G401 (cell line): ENCODE results near the gene ATRNL1. TPM values are rescaled to one million over a fixed set of nuclear protein-coding genes. Genes with fewer than 3 reads are reported as not detected.
"Not testable (repeated sequence)": the region's sequence is repeated elsewhere in the genome, so short reads cannot be mapped to it uniquely, and the experiment has no call there.

ENCODE experiments used
- DNase-seq: peaks from one replicate; pipeline ENCODE4 v3.0.0-alpha.2; 2015; ENCODE audit warnings: low spot score
- in situ Hi-C: cut with HindIII; loops from 2 replicates; pipeline ENCODE4 v1.10.0; 2016; ENCODE audit warnings: low sequenced_read_pairs, mixed read lengths
- total RNA-seq: library from RNA; depleted of rRNA; stranded (reverse); fragments of >200 nt; shearing (Covaris generic); gene quantifications from 2 replicates; pipeline ENCODE4 v1.2.3, GENCODE V29; 2014

ATRNL1 gene
- total RNA-seq, 1 experiment from 2014 or later, result 0.44 TPM

GRCh38 chr10:115790220-115790619 is 697.1 kb downstream of the ATRNL1 start:
- in situ Hi-C loops, result no loop called here
- no peak for DNase-seq

- in situ Hi-C loops, result no loop called here
- DNase-seq, result no peak
Measured at GRCh38 chr10:115795964-115796363, 702.8 kb downstream of the ATRNL1 start.

- in situ Hi-C loops, result no loop called here
- DNase-seq, result no peak
Measured at GRCh38 chr10:115801457-115801856, 708.3 kb downstream of the ATRNL1 start.

DNA sequence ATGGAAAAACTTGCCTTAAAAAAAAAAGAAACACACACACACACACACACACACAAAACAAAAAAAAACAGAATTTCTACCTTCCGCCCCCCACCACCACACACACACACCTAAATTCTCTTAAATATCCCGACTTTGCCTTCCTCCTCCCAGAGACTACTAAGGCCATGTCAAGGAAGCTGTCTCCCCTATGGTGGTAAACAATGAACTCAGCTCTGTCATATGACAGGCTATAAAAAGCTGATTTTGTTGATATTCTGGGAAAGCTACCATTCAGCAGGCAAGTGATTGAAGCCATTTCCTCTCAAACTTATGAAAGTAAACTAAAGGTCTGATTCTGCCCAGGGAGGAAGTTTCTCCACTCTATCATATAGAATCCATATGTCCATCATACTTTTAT is 708.8 kb downstream of the ATRNL1 start:
- DNase-seq, result no peak
- in situ Hi-C loops, result no loop called here

- DNase-seq, result no peak
- in situ Hi-C loops, result no loop called here
Measured at GRCh38 chr10:115802911-115803310, 709.7 kb downstream of the ATRNL1 start.

DNA sequence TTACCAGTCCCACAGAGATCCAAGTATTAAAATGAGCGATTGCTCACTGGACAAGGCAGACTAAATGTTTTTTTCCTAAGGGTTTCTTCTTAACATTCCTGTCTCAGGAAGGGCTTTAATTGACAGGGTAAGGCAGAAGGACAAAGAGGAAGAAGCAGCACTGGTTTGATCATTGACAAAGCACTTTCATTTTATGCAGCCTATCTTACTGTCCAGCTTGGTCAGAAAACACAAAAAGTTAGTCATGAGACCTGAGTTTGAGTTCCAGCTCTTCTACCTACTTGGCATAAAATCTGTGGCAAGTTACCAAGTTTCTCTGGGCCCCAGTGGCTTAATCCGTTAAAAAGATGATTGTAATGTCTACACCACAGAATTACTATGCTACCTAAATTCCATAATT is 721.4 kb downstream of the ATRNL1 start:
- DNase-seq, result no peak
- in situ Hi-C loops, result no loop called here

DNA sequence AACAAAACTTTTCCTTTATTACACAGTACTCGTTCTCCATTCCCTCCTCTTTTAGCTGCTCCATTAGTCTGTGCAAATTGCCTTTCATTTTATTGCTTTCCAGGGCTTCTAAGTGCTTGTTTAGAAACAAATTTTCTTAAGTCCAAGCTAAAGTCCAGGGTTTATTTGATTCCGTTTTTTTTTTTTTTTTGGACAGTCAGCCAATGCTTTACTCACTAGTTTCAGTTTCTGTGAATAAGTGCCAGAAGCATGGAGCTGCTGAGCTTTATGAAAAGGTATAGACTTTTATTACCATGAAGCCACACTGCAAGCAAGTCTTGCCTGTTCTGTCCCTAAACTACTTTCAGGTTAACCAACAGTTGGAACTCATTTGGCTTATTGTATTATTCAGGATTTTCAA is 724.8 kb downstream of the ATRNL1 start:
- no peak for DNase-seq
- in situ Hi-C loops, result no loop called here

GRCh38 chr10:115826396-115826795 is 733.2 kb downstream of the ATRNL1 start:
- no peak for DNase-seq
- in situ Hi-C loops, result no loop called here

DNA sequence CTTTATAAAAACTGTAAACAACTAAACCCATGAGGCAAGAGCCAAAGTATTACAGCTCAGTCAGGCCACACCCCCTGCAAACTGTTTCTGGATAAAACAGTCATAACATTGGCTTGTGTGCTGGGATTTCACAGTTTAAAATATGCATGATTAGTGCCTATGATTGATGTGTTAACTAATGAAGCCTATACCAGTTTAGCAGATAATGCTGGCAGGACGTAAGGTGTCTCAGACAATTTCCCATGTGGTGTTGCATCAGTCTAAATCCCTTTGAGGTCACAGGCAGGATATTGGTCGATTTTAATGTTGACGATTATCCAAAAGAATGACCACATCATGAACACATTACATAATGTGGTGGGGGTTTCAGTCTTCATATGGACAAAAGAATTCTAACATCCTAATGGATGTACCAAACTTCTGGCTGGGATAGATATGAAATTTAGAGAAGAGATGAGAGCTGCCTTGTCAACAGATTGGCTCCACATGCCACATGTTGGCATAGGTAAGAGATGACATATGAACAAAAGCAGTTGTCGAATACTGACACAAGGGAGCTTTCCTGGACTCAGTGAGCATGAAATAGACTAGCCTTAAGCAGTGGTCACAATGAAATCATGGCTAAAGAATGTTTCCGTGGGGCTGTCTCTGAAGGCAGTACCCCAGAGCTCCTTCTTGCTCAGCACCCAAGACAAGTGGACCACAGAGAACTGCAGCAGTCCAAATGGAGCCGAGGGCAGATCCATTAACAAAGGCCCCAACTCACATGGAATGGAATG is 734.3 kb downstream of the ATRNL1 start:
- in situ Hi-C loops, result no loop called here
- no peak for DNase-seq

GRCh38 chr10:115828182-115828581 is 735.0 kb downstream of the ATRNL1 start:
- DNase-seq, in situ Hi-C loops: not testable (repeated sequence)

GRCh38 chr10:115829521-115830205 is 736.5 kb downstream of the ATRNL1 start:
- in situ Hi-C loops, result no loop called here
- peak; percentile 9 for DNase-seq

DNA sequence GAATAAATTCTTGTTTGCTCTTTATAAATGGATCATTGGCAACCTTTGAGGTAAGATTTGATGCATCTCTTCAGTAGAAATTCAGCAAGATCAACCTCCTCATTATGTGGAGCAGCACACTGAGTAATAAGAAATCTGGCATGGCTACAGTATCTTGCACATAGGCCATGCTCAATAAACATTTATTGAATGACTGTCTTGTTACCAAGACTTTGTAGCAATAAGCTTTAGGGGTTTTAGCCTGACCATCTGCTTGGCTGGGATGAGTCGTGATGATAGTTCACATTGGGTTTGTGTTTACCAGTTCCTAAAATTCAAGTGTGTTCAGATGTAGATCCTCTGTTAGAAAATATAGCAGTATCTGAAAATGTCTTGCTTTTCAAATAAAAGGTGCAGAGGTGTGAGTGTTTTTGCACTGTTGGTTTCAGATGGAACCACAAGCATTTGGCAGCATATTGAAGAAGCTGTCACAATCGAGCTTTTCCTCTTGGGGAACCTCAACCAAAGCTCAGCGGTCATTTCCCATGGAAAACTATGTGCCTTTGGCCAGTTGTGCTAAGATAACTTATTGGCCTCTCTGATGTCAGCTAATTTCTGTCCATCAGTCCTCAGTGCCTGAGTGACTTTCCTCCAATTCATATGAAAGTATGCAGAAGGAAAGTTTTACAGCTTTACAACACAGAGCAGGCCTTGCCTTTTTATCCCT is 737.3 kb downstream of the ATRNL1 start:
- in situ Hi-C loops, result no loop called here
- no peak for DNase-seq

DNA sequence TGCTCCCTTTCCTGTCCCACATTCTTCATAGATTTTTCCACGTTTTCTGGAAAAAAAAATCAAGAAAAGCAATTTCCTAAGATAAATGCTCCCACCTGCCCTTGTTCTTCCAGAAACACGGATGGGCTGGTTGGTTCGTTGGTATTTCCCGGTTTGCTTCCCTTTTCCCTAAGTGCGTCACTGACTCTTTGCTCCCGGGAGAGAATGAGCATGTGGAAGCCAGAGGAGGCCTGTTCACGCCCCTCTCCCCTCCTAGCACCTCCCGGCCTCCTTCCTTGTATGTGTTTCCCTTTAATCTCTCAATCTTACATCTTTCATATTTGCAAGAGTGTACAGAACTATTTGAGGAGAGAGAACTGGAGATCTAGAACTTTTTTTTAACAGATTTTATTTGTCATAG is 737.9 kb downstream of the ATRNL1 start:
- in situ Hi-C loops, result no loop called here
- no peak for DNase-seq

- DNase-seq, result no peak
- in situ Hi-C loops, result no loop called here
Measured at GRCh38 chr10:115833119-115833518, 740.0 kb downstream of the ATRNL1 start.

- in situ Hi-C loops, result no loop called here
- no peak for DNase-seq
Measured at GRCh38 chr10:115844591-115844990, 751.4 kb downstream of the ATRNL1 start.

GRCh38 chr10:115845921-115846320 is 752.8 kb downstream of the ATRNL1 start:
- in situ Hi-C loops, result no loop called here
- no peak for DNase-seq

- DNase-seq, result no peak
- in situ Hi-C loops, result no loop called here
Measured at GRCh38 chr10:115846528-115846927, 753.4 kb downstream of the ATRNL1 start.

- in situ Hi-C loops, result no loop called here
- DNase-seq, result no peak
Measured at GRCh38 chr10:115849197-115849596, 756.0 kb downstream of the ATRNL1 start.

DNA sequence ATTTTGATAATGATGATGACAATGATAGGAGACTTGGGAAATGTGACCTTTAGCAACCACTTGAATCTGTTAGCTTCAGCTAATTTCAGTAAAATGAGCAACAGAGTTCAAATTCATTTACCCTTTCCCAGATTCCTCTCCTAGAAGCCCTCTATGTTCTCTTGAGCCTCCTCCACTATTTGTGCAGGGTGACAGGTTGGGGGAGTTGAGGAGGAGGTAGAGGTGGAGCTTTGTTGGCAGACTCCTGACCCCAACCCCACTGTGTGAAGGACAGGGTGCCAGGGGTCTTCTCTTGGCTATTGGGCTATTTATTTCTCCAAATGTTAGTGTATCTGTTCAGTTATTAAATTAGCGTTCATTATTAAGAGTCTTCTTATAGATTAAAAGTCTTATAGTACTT is 757.5 kb downstream of the ATRNL1 start:
- in situ Hi-C loops, result no loop called here
- no peak for DNase-seq

- in situ Hi-C loops, result no loop called here
- no peak for DNase-seq
Measured at GRCh38 chr10:115851695-115852094, 758.5 kb downstream of the ATRNL1 start.
